ENCODE results near the gene OR52I2. TPM values are rescaled to one million over a fixed set of nuclear protein-coding genes. Genes with fewer than 3 reads are reported as not detected.

The OR52I2 gene
- polyA plus RNA-seq, 1 donor from 2014 or later = not detected

GRCh38 chr11:4560467-4560866 is 21.1 kb upstream of the OR52I2 start:
- H2AFZ ChIP-seq (ENCODE audit: low read depth, low read length) = no peak overlapping the region
- no peaks in the 10 kb centered on the region for H4K20me1 ChIP-seq (ENCODE audit: insufficient read depth)
- TF ChIP-seq SMC3 (conservative IDR thresholded peaks at IDR 0.05; ENCODE audit: poor library complexity) (no peak), POLR2AphosphoS5 (IDR thresholded peaks at IDR 0.05) (no peak), CTCF (IDR thresholded peaks at IDR 0.05; ENCODE audit: poor library complexity, severe bottlenecking) (no peak), RAD21 (conservative IDR thresholded peaks at IDR 0.05) (no peak), REST (IDR thresholded peaks at IDR 0.05; ENCODE audit: borderline replicate concordance) (no peak), EZH2 (IDR thresholded peaks at IDR 0.05; ENCODE audit: borderline replicate concordance, insufficient read depth, low read length, poor library complexity, severe bottlenecking) (no peak), MXI1 (conservative IDR thresholded peaks at IDR 0.05; ENCODE audit: poor library complexity, severe bottlenecking) (no peak), TAF1 (IDR thresholded peaks at IDR 0.05; ENCODE audit: low read depth) (no peak), EP300 (conservative IDR thresholded peaks at IDR 0.05; ENCODE audit: poor library complexity, severe bottlenecking) (no peak)
- H3K27me3 ChIP-seq (ENCODE audit: insufficient read depth, low read depth, low read length) = no peaks in the 10 kb centered on the region
- H3K27ac ChIP-seq (ENCODE audit: low read length) = no peak overlapping the region
- no peak overlapping the region for H3K9ac ChIP-seq (ENCODE audit: low read length)
- no peak overlapping the region for H3K4me3 ChIP-seq (ENCODE audit: low read length)
- no peaks in the 10 kb centered on the region for H3K36me3 ChIP-seq (ENCODE audit: insufficient read depth, low read length)
- H3K79me2 ChIP-seq (replicated peaks; ENCODE audit: insufficient read depth, low read length) = no peaks in the 10 kb centered on the region
- no peak overlapping the region for H3K4me2 ChIP-seq (ENCODE audit: low read length)
- no peaks in the 10 kb centered on the region for H3F3A ChIP-seq (ENCODE audit: insufficient read depth, low read length, poor library complexity, severe bottlenecking)
- no peaks in the 10 kb centered on the region for H3K9me2 ChIP-seq (ENCODE audit: insufficient read depth, low read length)
- H3K9me3 ChIP-seq (ENCODE audit: low read length) = no peaks in the 10 kb centered on the region

DNA sequence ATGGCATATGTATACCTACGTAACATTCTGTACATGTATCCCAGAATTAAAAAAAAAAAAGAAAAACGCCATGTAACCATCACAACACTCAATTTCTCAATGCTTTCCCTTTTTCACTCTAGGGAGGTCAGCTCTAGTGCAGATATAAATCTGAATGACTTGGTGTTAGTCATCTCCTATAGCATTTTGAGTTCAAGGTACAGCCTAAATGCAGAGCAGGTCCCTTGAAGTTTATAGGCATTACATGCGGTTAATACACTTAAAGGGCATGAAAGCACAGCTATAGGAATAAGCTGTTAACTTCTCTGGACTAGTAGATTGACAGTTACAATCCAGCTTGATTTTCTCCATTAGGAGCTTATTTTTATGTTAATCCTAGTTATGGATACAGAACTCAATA is 16.2 kb upstream of the OR52I2 start:
- H3K9me2 ChIP-seq (ENCODE audit: insufficient read depth, low read length) = no peaks in the 10 kb centered on the region
- no peak overlapping the region for H2AFZ ChIP-seq (ENCODE audit: low read depth, low read length)
- no peak overlapping the region for H3K4me2 ChIP-seq (ENCODE audit: low read length)
- no peaks in the 10 kb centered on the region for H3K79me2 ChIP-seq (replicated peaks; ENCODE audit: insufficient read depth, low read length)
- TF ChIP-seq POLR2AphosphoS5 (IDR thresholded peaks at IDR 0.05) (no peak), CTCF (IDR thresholded peaks at IDR 0.05; ENCODE audit: poor library complexity, severe bottlenecking) (no peak), MXI1 (conservative IDR thresholded peaks at IDR 0.05; ENCODE audit: poor library complexity, severe bottlenecking) (no peak), EP300 (conservative IDR thresholded peaks at IDR 0.05; ENCODE audit: poor library complexity, severe bottlenecking) (no peak), RAD21 (conservative IDR thresholded peaks at IDR 0.05) (no peak), EZH2 (IDR thresholded peaks at IDR 0.05; ENCODE audit: borderline replicate concordance, insufficient read depth, low read length, poor library complexity, severe bottlenecking) (no peak), SMC3 (conservative IDR thresholded peaks at IDR 0.05; ENCODE audit: poor library complexity) (no peak), TAF1 (IDR thresholded peaks at IDR 0.05; ENCODE audit: low read depth) (no peak), REST (IDR thresholded peaks at IDR 0.05; ENCODE audit: borderline replicate concordance) (no peak)
- no peak overlapping the region for H3K9ac ChIP-seq (ENCODE audit: low read length)
- H4K20me1 ChIP-seq (ENCODE audit: insufficient read depth) = no peaks in the 10 kb centered on the region
- H3K9me3 ChIP-seq (ENCODE audit: low read length) = no peaks in the 10 kb centered on the region
- no peaks in the 10 kb centered on the region for H3F3A ChIP-seq (ENCODE audit: insufficient read depth, low read length, poor library complexity, severe bottlenecking)
- no peak overlapping the region for H3K27ac ChIP-seq (ENCODE audit: low read length)
- H3K27me3 ChIP-seq (ENCODE audit: insufficient read depth, low read depth, low read length) = no peaks in the 10 kb centered on the region
- no peak overlapping the region for H3K4me3 ChIP-seq (ENCODE audit: low read length)
- H3K36me3 ChIP-seq (ENCODE audit: insufficient read depth, low read length) = no peaks in the 10 kb centered on the region

Data from neural cell (in vitro differentiated cells).